ENCODE data around the gene SEZ6L.

SEZ6L gene

GRCh38 chr22:26399289-26399688 lies 230.0 kb downstream of the SEZ6L start:
- Histone ChIP-seq H3K9me3 (ENCODE audit: insufficient read depth, low read depth, low read length) (no peaks in the 10 kb centered on the region), H3K9me2 (replicated peaks; ENCODE audit: low read depth, low read length) (no peaks in the 10 kb centered on the region), H4K20me1 (ENCODE audit: insufficient read depth, low read length, poor library complexity, severe bottlenecking) (no peaks in the 10 kb centered on the region), H3K9ac (ENCODE audit: low read depth, low read length, poor library complexity, severe bottlenecking) (no peak overlapping the region), H3K27me3 (ENCODE audit: insufficient read depth, low read length, poor library complexity, severe bottlenecking) (no peaks in the 10 kb centered on the region), H3F3A (ENCODE audit: low read depth) (no peaks in the 10 kb centered on the region), H3K4me1 (ENCODE audit: insufficient read depth, low read length, poor library complexity, severe bottlenecking) (no peaks in the 10 kb centered on the region), H3K36me3 (ENCODE audit: insufficient read depth, low read length) (no peaks in the 10 kb centered on the region), H3K4me3 (ENCODE audit: low read length, poor library complexity, severe bottlenecking) (no peak overlapping the region), H3K79me2 (ENCODE audit: insufficient read depth, low read length) (no peaks in the 10 kb centered on the region), H2AFZ (ENCODE audit: low read length) (peak overlapping the region; percentile 10; the same call in 1 of the 2 replicates), H3K4me2 (ENCODE audit: low read depth, low read length, poor library complexity, severe bottlenecking) (no peak overlapping the region)
- TF ChIP-seq EZH2phosphoT487 (IDR thresholded peaks at IDR 0.05; ENCODE audit: borderline replicate concordance) (no peak), CTCF (conservative IDR thresholded peaks at IDR 0.05; ENCODE audit: low read length) (no peak)

- Histone ChIP-seq H3K79me2 (ENCODE audit: insufficient read depth, low read length) (no peaks in the 10 kb centered on the region), H3K9ac (ENCODE audit: low read depth, low read length, poor library complexity, severe bottlenecking) (no peak overlapping the region), H3K4me2 (ENCODE audit: low read depth, low read length, poor library complexity, severe bottlenecking) (no peak overlapping the region), H3K9me2 (replicated peaks; ENCODE audit: low read depth, low read length) (no peaks in the 10 kb centered on the region), H3K36me3 (ENCODE audit: insufficient read depth, low read length) (no peaks in the 10 kb centered on the region), H2AFZ (ENCODE audit: low read length) (0 out of 2 replicates have a peak overlapping the region, but pooled peaks have one; percentile 56), H3K4me1 (ENCODE audit: insufficient read depth, low read length, poor library complexity, severe bottlenecking) (no peaks in the 10 kb centered on the region), H3K4me3 (ENCODE audit: low read length, poor library complexity, severe bottlenecking) (no peak overlapping the region), H3K27me3 (ENCODE audit: insufficient read depth, low read length, poor library complexity, severe bottlenecking) (no peaks in the 10 kb centered on the region), H3K9me3 (ENCODE audit: insufficient read depth, low read depth, low read length) (no peaks in the 10 kb centered on the region), H4K20me1 (ENCODE audit: insufficient read depth, low read length, poor library complexity, severe bottlenecking) (no peaks in the 10 kb centered on the region), H3F3A (ENCODE audit: low read depth) (no peaks in the 10 kb centered on the region)
- TF ChIP-seq CTCF (conservative IDR thresholded peaks at IDR 0.05; ENCODE audit: low read length) (no peak), EZH2phosphoT487 (IDR thresholded peaks at IDR 0.05; ENCODE audit: borderline replicate concordance) (no peak)
Observed at GRCh38 chr22:26401726-26402125, 232.5 kb downstream of the SEZ6L start.

- no peaks in the 10 kb centered on the region for H3K79me2 ChIP-seq (ENCODE audit: insufficient read depth, low read length)
Observed at GRCh38 chr22:26404851-26405421, 235.7 kb downstream of the SEZ6L start.

More at GRCh38 chr22:26404851-26405421, 235.7 kb downstream of the SEZ6L start:
- Histone ChIP-seq H3K27me3 (ENCODE audit: insufficient read depth, low read length, poor library complexity, severe bottlenecking) (no peaks in the 10 kb centered on the region), H3F3A (ENCODE audit: low read depth) (no peaks in the 10 kb centered on the region), H3K36me3 (ENCODE audit: insufficient read depth, low read length) (no peaks in the 10 kb centered on the region), H3K9me3 (ENCODE audit: insufficient read depth, low read depth, low read length) (no peaks in the 10 kb centered on the region), H3K4me3 (ENCODE audit: low read length, poor library complexity, severe bottlenecking) (no peak overlapping the region), H3K4me1 (ENCODE audit: insufficient read depth, low read length, poor library complexity, severe bottlenecking) (no peaks in the 10 kb centered on the region), H3K9me2 (replicated peaks; ENCODE audit: low read depth, low read length) (no peaks in the 10 kb centered on the region), H2AFZ (ENCODE audit: low read length) (no peak overlapping the region), H4K20me1 (ENCODE audit: insufficient read depth, low read length, poor library complexity, severe bottlenecking) (no peaks in the 10 kb centered on the region), H3K9ac (ENCODE audit: low read depth, low read length, poor library complexity, severe bottlenecking) (no peak overlapping the region), H3K4me2 (ENCODE audit: low read depth, low read length, poor library complexity, severe bottlenecking) (no peak overlapping the region)
- TF ChIP-seq EZH2phosphoT487 (IDR thresholded peaks at IDR 0.05; ENCODE audit: borderline replicate concordance) = no peak
- no peak for TF ChIP-seq CTCF (conservative IDR thresholded peaks at IDR 0.05; ENCODE audit: low read length)

Measured in Loucy (cell line).